ENCODE data around the gene VEZT. TPM values are rescaled to one million over a fixed set of nuclear protein-coding genes. Genes with fewer than 3 reads are reported as not detected.

The VEZT gene
- total RNA-seq, 4 donors from 2014 or later: 27.7 to 82.0 (median 45.3) TPM

GRCh38 chr12:95198914-95199313, 18.7 kb upstream of the VEZT start:
- WGBS, 2 donors: 24 to 55% methylated on average over 4 of the region's 4 CpGs
- Histone ChIP-seq H3K27ac (peak overlapping the region; percentile 42 to 88 (median 68)), H3K9me3 (no peaks in the 10 kb centered on the region), H3K27me3 (no peaks in the 10 kb centered on the region), H3K4me3 (no peak overlapping the region), H3K4me1 (peaks cover 10 to 66% (median 31%) of the 10 kb centered on the region in 3 donors), H3K36me3 (no peaks in the 10 kb centered on the region)
- intact Hi-C loops (cut with DNase I): no loop called here
- TF ChIP-seq POLR2A (IDR thresholded peaks at IDR 0.05): no peak
- TF ChIP-seq, protein P1, sequence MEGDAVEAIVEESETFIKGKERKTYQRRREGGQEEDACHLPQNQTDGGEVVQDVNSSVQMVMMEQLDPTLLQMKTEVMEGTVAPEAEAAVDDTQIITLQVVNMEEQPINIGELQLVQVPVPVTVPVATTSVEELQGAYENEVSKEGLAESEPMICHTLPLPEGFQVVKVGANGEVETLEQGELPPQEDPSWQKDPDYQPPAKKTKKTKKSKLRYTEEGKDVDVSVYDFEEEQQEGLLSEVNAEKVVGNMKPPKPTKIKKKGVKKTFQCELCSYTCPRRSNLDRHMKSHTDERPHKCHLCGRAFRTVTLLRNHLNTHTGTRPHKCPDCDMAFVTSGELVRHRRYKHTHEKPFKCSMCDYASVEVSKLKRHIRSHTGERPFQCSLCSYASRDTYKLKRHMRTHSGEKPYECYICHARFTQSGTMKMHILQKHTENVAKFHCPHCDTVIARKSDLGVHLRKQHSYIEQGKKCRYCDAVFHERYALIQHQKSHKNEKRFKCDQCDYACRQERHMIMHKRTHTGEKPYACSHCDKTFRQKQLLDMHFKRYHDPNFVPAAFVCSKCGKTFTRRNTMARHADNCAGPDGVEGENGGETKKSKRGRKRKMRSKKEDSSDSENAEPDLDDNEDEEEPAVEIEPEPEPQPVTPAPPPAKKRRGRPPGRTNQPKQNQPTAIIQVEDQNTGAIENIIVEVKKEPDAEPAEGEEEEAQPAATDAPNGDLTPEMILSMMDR (IDR thresholded peaks at IDR 0.05): no peak
- DNase-seq: no peak

- no peaks in the 10 kb centered on the region for H3K9me3 ChIP-seq
- 34 to 42% methylated on average over 5 of the region's 5 CpGs for WGBS, 2 donors
- peaks cover 20 to 80% (median 43%) of the 10 kb centered on the region in 3 donors for H3K4me1 ChIP-seq
- H3K27ac ChIP-seq: peak overlapping the region; percentile 67 to 88 (median 80)
- DNase-seq: no peak
- TF ChIP-seq, protein P1 (IDR thresholded peaks at IDR 0.05): no peak
- TF ChIP-seq POLR2A (IDR thresholded peaks at IDR 0.05): no peak
- no peaks in the 10 kb centered on the region for H3K36me3 ChIP-seq
- H3K27me3 ChIP-seq: no peaks in the 10 kb centered on the region
- peak overlapping the region in 2 of 4 donors; percentile 5 to 37 for H3K4me3 ChIP-seq
- intact Hi-C loops (cut with DNase I): no loop called here
Measured at GRCh38 chr12:95200128-95200894, 17.3 kb upstream of the VEZT start.

DNA sequence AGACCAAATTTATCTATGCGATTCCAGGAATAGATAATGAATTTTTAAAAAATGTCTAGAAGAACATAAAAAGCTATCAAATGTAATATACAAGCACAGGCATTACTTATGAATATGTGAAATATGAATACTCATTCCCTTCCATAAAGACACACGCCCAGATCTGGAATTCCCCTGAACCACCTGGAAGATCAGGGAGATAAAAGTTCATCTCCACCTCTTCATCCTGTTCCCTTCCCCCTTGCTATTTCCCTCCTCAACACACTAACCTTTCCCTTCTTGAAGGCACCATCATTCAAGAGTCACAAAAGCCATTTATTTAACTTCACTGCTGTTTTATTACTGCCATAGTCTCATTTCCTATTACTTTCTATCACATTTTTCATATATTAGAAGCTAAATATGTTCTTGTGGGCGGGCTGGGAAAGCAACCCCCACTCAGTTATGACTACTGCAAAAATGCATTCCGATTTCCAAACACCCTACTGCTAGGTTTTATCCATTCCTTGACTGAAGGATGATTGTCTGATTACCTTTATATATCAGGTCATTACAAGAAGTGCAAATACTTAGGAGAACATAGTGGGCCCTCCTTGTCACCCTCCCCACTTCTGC, 16.4 kb upstream of the VEZT start:
- DNase-seq: no peak
- Histone ChIP-seq H3K27ac (peak overlapping the region; percentile 67 to 88 (median 76)), H3K4me1 (peaks cover 28 to 88% (median 52%) of the 10 kb centered on the region in 3 donors), H3K27me3 (no peaks in the 10 kb centered on the region), H3K9me3 (no peaks in the 10 kb centered on the region), H3K4me3 (peak overlapping the region in 1 of 4 donors; percentile 5), H3K36me3 (no peaks in the 10 kb centered on the region)
- intact Hi-C loops (cut with DNase I): no loop called here
- 44 to 48% methylated on average over 4 of the region's 4 CpGs for WGBS, 2 donors
- TF ChIP-seq POLR2A (IDR thresholded peaks at IDR 0.05): no peak
- TF ChIP-seq, protein P1 (IDR thresholded peaks at IDR 0.05): no peak

- Histone ChIP-seq H3K4me3 (no peak overlapping the region), H3K4me1 (peaks cover 30 to 88% (median 56%) of the 10 kb centered on the region in 3 donors), H3K27ac (peak overlapping the region; percentile 76 to 88 (median 82)), H3K36me3 (no peaks in the 10 kb centered on the region), H3K27me3 (no peaks in the 10 kb centered on the region), H3K9me3 (no peaks in the 10 kb centered on the region)
- no peak for DNase-seq
- 41 to 54% methylated on average over 3 of the region's 3 CpGs for WGBS, 2 donors
- TF ChIP-seq, protein P1 (IDR thresholded peaks at IDR 0.05): no peak
- TF ChIP-seq POLR2A (IDR thresholded peaks at IDR 0.05): no peak
- intact Hi-C loops (cut with DNase I): no loop called here
Measured at GRCh38 chr12:95202691-95203486, 14.7 kb upstream of the VEZT start.
